GM18867 (cell line): Measurements from ENCODE around the gene SCUBE2.

Experiments
- ATAC-seq: cut with Tn5 transposase; IDR thresholded peaks from one replicate; pipeline ENCODE4 v1.9.1; 2021; ENCODE audit warnings: mild to moderate bottlenecking, moderate library complexity; ENCODE audit not compliant: unreplicated experiment

SCUBE2 gene

DNA sequence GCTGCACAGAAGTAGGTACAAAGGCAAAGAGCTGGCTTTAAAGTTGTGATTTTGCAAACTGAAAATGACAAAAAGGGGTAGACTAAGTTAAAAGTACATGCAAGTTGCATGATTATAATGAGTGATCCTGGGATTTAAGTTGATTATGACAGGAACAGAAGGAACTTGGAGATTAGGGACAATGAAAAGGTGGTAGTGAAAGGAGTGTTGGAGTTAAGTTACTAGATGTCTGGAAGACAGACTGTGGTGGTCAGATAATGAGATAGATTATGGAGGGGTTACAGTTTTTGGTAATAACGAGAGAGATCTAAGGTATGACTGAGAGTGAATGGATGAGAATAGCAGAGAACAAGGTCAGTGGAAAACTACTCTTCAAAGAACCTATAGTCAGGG lies 119.5 kb downstream of the SCUBE2 start:
- ATAC-seq, result no peak

- no peak for ATAC-seq
Measured at GRCh38 chr11:8971196-8971923, 120.0 kb downstream of the SCUBE2 start.
